Astrocyte of the hippocampus (primary cell): ENCODE results near the gene CCNB2.
"Not testable (repeated sequence)": the region's sequence is repeated elsewhere in the genome, so short reads cannot be mapped to it uniquely, and the experiment has no call there.

Experiments
- DNase-seq: peaks from one replicate; pipeline ENCODE4 v3.0.0; 2011; ENCODE audit warnings: low read depth, low spot score

The CCNB2 gene

GRCh38 chr15:59133929-59134427, 29.0 kb downstream of the CCNB2 start:
- no peak for DNase-seq

- DNase-seq, result no peak
Observed at GRCh38 chr15:59137566-59137965, 32.6 kb downstream of the CCNB2 start.

- DNase-seq, result peak; percentile 54
Observed at GRCh38 chr15:59138243-59138642, 33.3 kb downstream of the CCNB2 start.

- DNase-seq, result peak; percentile 55
Observed at GRCh38 chr15:59140422-59141226, 35.7 kb downstream of the CCNB2 start.

- DNase-seq, result no peak
Observed at GRCh38 chr15:59143281-59143680, 38.3 kb downstream of the CCNB2 start.

GRCh38 chr15:59144594-59144993, 39.6 kb downstream of the CCNB2 start:
- not testable (repeated sequence) for DNase-seq

GRCh38 chr15:59147666-59148065, 42.7 kb downstream of the CCNB2 start:
- no peak for DNase-seq

- peak; percentile 49 for DNase-seq
Observed at GRCh38 chr15:59148153-59148833, 43.3 kb downstream of the CCNB2 start.

- no peak for DNase-seq
Observed at GRCh38 chr15:59150185-59150584, 45.2 kb downstream of the CCNB2 start.

- DNase-seq, result no peak
Observed at GRCh38 chr15:59152694-59153450, 47.9 kb downstream of the CCNB2 start.

GRCh38 chr15:59153466-59153865, 48.5 kb downstream of the CCNB2 start:
- no peak for DNase-seq

- DNase-seq, result no peak
Observed at GRCh38 chr15:59154243-59154642, 49.3 kb downstream of the CCNB2 start.

GRCh38 chr15:59155431-59155830, 50.5 kb downstream of the CCNB2 start:
- no peak for DNase-seq

- DNase-seq, result no peak
Observed at GRCh38 chr15:59157396-59157795, 52.5 kb downstream of the CCNB2 start.

GRCh38 chr15:59157840-59158700, 53.1 kb downstream of the CCNB2 start:
- no peak for DNase-seq

GRCh38 chr15:59158701-59159034, 53.7 kb downstream of the CCNB2 start:
- no peak for DNase-seq

- DNase-seq, result no peak
Observed at GRCh38 chr15:59159210-59159609, 54.3 kb downstream of the CCNB2 start.

- DNase-seq, result no peak
Observed at GRCh38 chr15:59160880-59161593, 56.1 kb downstream of the CCNB2 start.

- DNase-seq, result not testable (repeated sequence)
Observed at GRCh38 chr15:59162080-59162479, 57.1 kb downstream of the CCNB2 start.

- peak; percentile 48 for DNase-seq
Observed at GRCh38 chr15:59165726-59166125, 60.8 kb downstream of the CCNB2 start.

GRCh38 chr15:59166166-59166565, 61.2 kb downstream of the CCNB2 start:
- no peak for DNase-seq
